ENCODE results near the gene NCAM1.

The NCAM1 gene

DNA sequence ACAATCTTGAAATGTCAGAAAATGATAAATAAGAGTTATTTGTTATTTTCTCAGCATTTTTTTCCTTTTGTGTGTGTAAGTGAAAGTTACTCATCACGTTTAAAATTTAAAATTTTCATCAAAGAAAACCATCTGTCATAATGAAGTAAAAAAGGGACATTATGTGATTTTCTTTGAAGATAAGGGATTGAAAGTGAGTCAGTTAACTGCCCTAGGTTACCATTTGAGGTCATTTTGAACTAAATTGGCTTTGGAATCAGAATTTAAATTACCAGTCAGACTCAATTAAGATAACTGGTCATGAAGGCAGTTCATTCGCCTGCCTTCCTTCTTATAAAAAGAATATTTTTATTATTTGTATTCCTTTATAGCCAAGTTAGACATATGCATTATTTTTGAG lies 14.3 kb downstream of the NCAM1 start:
- TF ChIP-seq CTCF (IDR thresholded peaks at IDR 0.05; ENCODE audit: control insufficient read depth, extremely low read depth, insufficient read depth), result no peak
- no peak for DNase-seq (ENCODE audit: low read depth)
- no peak overlapping the region for H3K4me3 ChIP-seq (ENCODE audit: low read depth, low read length)

- no peak overlapping the region for H3K4me3 ChIP-seq (ENCODE audit: low read depth, low read length)
- TF ChIP-seq CTCF (IDR thresholded peaks at IDR 0.05; ENCODE audit: control insufficient read depth, extremely low read depth, insufficient read depth), result no peak
- no peak for DNase-seq (ENCODE audit: low read depth)
Measured at GRCh38 chr11:112977755-112978154, 16.5 kb downstream of the NCAM1 start.

- TF ChIP-seq CTCF (IDR thresholded peaks at IDR 0.05; ENCODE audit: control insufficient read depth, extremely low read depth, insufficient read depth), result no peak
- no peak for DNase-seq (ENCODE audit: low read depth)
Measured at GRCh38 chr11:112983887-112984286, 22.7 kb downstream of the NCAM1 start.

GRCh38 chr11:112989198-112989597 lies 28.0 kb downstream of the NCAM1 start:
- H3K4me3 ChIP-seq (ENCODE audit: low read depth, low read length), result no peak overlapping the region
- no peak for TF ChIP-seq CTCF (IDR thresholded peaks at IDR 0.05; ENCODE audit: control insufficient read depth, extremely low read depth, insufficient read depth)

More at GRCh38 chr11:112983887-112984286, 22.7 kb downstream of the NCAM1 start:
- no peak overlapping the region for H3K4me3 ChIP-seq (ENCODE audit: low read depth, low read length)

GRCh38 chr11:112993808-112994207 lies 32.6 kb downstream of the NCAM1 start:
- no peak overlapping the region for H3K4me3 ChIP-seq (ENCODE audit: low read depth, low read length)
- no peak for TF ChIP-seq CTCF (IDR thresholded peaks at IDR 0.05; ENCODE audit: control insufficient read depth, extremely low read depth, insufficient read depth)
- no peak for DNase-seq (ENCODE audit: low read depth)

More at GRCh38 chr11:112989198-112989597, 28.0 kb downstream of the NCAM1 start:
- no peak for DNase-seq (ENCODE audit: low read depth)

- TF ChIP-seq CTCF (IDR thresholded peaks at IDR 0.05; ENCODE audit: control insufficient read depth, extremely low read depth, insufficient read depth), result no peak
- no peak overlapping the region for H3K4me3 ChIP-seq (ENCODE audit: low read depth, low read length)
- no peak for DNase-seq (ENCODE audit: low read depth)
Measured at GRCh38 chr11:112995423-112996090, 34.3 kb downstream of the NCAM1 start.

DNA sequence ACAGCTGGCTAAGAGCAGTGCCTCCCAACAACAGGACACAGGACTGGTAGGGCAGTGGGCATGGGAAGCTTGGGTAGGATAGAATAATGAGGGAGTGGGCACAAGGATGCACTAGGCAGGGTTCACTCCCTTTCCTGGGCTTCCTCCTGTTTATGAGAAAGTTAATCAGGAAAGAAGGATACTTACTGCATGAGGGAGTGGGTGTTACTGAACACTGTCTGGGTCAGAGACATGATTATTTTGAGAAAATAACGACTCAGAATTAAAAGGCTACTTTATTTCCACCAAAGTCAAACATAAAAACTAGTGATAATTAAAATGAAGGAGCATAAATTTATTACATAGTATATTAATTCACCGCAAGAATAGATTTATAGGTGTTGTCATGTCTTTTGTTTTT lies 35.8 kb downstream of the NCAM1 start:
- no peak for TF ChIP-seq CTCF (IDR thresholded peaks at IDR 0.05; ENCODE audit: control insufficient read depth, extremely low read depth, insufficient read depth)
- no peak overlapping the region for H3K4me3 ChIP-seq (ENCODE audit: low read depth, low read length)
- no peak for DNase-seq (ENCODE audit: low read depth)
